GM19351 (cell line): ENCODE data around the gene GLDN.
"Not testable (repeated sequence)": the region's sequence is repeated elsewhere in the genome, so short reads cannot be mapped to it uniquely, and the experiment has no call there.

Experiments used
- ATAC-seq: cut with Tn5 transposase; IDR thresholded peaks from one replicate; pipeline ENCODE4 v1.9.1; 2021; ENCODE audit warnings: mild to moderate bottlenecking, moderate library complexity; ENCODE audit not compliant: unreplicated experiment

GLDN gene

GRCh38 chr15:51443282-51443914 lies 101.9 kb downstream of the GLDN start:
- no peak for ATAC-seq

- no peak for ATAC-seq
Measured at GRCh38 chr15:51444112-51444511, 102.7 kb downstream of the GLDN start.

GRCh38 chr15:51444807-51445206 lies 103.4 kb downstream of the GLDN start:
- no peak for ATAC-seq

GRCh38 chr15:51446029-51446744 lies 104.7 kb downstream of the GLDN start:
- not testable (repeated sequence) for ATAC-seq

- ATAC-seq, result no peak
Measured at GRCh38 chr15:51447855-51448621, 106.6 kb downstream of the GLDN start.

GRCh38 chr15:51448622-51449399 lies 107.4 kb downstream of the GLDN start:
- no peak for ATAC-seq

- no peak for ATAC-seq
Measured at GRCh38 chr15:51450001-51450400, 108.5 kb downstream of the GLDN start.
